Pons (tissue), 1 donor: ENCODE data around the gene GTSF1L.
"Not testable (repeated sequence)": the region's sequence is repeated elsewhere in the genome, so short reads cannot be mapped to it uniquely, and the experiment has no call there.

Source experiments
- DNase-seq: peaks from one replicate; pipeline ENCODE4 v3.0.0-alpha.2; 2016; ENCODE audit warnings: low spot score

Gene GTSF1L

GRCh38 chr20:43726811-43727338 is at the start of gene GTSF1L:
GTSF1L (minus strand) TSS chr20:43727002; CDS start chr20:43726694, 308 bp downstream.
- DNase-seq, result no peak

GRCh38 chr20:43774754-43775153 is 48.0 kb upstream of the GTSF1L start:
- no peak for DNase-seq

DNA sequence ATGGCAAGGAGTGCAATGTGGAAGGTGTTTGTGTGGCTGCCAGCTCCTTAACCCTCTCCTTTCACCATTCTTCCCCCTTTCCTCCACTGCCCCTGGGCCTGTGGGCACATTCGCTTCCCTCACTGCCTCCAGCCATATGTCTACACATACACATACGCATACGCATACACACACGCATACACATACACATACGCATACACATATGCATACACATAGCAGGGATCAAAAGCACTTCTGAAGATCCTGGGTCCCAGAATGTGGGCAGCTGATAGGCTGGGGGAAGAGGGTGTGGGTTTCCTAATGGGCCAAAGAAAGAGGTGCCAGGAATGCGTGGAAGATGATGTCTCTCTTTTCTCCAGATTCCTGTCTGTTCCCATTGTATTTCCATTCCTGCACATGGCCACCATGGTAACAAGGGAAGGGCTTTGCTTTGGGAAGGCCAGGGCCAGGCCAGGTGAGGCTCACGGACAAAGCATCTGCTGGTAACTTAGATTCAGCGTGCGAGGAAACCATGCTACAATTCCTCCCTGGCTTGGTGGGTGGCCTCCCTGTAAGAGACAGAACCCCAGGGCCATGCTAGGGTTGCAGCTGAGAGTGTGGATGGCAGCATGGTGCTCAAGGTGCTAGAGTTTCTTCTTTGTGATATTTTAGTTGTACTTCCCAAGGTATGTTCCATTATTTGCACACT is 44.8 kb upstream of the GTSF1L start:
- DNase-seq, result no peak

- DNase-seq, result no peak
Observed at GRCh38 chr20:43770342-43770741, 43.5 kb upstream of the GTSF1L start.

GRCh38 chr20:43767686-43768474 is 41.1 kb upstream of the GTSF1L start:
- peak; percentile 14 for DNase-seq

DNA sequence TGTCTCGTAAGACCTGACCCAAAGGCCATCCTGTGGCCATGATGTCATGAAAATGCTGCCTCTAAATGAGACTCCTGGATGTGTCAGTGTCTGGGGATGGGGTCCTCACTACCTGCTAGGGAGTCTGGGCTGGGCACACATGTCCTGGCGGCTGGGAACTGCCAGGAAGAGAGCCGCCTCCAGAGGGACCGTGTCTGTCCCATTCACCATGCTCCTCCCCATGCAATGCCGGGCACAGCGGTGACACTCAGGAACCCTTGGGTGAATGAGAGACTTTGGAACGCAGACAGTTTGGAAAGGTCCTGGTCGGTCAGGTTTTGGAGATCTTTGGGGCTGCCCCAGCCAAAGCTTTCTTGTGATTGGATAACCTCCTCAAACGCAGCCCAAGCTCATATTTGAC is 40.1 kb upstream of the GTSF1L start:
- no peak for DNase-seq

- DNase-seq, result peak; percentile 76
Observed at GRCh38 chr20:43766385-43766784, 39.6 kb upstream of the GTSF1L start.

DNA sequence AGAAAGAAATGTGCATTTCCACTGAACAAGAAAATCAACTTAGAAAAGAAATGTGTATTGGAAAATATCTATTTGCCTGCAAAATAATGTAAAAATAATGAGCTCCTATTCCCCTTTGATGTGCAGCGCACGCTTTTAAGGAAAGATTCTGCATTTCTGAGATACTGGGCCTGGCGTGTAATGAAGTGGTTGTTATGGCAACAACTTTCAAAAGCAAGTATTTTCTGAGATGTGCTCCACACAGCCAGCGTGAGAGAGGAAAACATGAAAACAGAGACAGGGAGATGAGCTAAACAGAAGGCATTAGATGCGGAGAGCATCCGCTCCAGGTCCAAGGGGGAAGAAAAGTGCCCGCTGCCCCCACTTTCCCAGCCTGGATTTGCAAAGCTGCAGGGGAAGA is 39.1 kb upstream of the GTSF1L start:
- DNase-seq, result peak; percentile 6

GRCh38 chr20:43762911-43763310 is 36.1 kb upstream of the GTSF1L start:
- no peak for DNase-seq

- DNase-seq, result no peak
Observed at GRCh38 chr20:43761386-43762340, 34.9 kb upstream of the GTSF1L start.

DNA sequence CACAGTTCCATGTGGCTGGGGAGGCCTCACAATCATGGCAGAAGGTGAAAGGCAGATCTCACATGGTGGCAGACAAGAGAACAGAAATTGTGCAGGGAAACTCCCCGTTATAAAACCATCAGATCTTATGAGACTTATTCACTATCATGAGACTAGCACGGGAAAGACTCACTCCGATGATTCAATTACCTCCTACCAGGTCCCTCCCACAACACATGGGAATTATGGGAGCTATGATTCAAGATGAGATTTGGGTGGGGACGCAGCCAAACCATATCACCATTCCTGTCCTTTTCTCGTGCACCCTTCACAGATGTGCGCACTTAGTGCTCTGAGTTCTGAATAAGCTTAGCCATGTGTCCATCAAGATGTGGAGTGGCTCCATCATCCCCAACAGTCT is 31.1 kb upstream of the GTSF1L start:
- DNase-seq, result not testable (repeated sequence)

GRCh38 chr20:43755851-43756250 is 29.0 kb upstream of the GTSF1L start:
- no peak for DNase-seq

GRCh38 chr20:43755390-43755789 is 28.6 kb upstream of the GTSF1L start:
- DNase-seq, result no peak

DNA sequence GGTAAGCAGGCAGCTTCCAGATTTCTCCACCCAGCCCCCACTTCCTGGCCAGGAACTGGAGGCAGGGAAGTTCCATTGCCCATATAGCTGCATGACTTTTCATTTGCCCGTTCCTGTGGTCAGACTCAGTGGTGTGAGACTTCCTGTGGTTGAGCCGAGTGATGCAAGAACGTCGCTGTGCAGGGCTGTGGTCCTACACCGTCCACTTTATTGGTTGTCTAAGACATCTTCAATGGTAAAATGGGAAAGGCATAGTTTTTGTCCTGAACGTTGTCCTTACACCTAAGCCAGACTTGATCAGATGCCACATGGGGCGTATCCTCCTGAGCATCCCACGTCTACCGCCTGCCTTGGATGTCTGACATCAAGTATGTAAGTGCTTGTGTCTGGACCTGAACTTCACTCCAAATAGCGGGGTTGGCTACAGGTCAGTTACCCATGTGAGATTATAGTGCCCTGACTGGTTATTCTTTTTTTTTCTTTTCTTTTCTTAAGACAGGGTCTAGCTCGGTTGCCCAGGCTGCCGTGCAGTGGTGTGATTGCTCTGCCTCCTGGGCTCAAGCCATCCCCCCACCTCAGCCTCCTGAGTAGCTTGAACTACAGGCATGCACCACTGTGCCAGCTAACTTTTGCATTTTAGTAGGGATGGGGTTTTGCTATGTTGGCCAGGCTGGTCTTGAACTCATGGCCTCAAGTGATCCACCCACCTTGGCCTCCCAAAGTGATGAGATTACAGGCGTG is 25.9 kb upstream of the GTSF1L start:
- peak; percentile 19 for DNase-seq

GRCh38 chr20:43752051-43752360 is 25.2 kb upstream of the GTSF1L start:
- DNase-seq, result no peak

DNA sequence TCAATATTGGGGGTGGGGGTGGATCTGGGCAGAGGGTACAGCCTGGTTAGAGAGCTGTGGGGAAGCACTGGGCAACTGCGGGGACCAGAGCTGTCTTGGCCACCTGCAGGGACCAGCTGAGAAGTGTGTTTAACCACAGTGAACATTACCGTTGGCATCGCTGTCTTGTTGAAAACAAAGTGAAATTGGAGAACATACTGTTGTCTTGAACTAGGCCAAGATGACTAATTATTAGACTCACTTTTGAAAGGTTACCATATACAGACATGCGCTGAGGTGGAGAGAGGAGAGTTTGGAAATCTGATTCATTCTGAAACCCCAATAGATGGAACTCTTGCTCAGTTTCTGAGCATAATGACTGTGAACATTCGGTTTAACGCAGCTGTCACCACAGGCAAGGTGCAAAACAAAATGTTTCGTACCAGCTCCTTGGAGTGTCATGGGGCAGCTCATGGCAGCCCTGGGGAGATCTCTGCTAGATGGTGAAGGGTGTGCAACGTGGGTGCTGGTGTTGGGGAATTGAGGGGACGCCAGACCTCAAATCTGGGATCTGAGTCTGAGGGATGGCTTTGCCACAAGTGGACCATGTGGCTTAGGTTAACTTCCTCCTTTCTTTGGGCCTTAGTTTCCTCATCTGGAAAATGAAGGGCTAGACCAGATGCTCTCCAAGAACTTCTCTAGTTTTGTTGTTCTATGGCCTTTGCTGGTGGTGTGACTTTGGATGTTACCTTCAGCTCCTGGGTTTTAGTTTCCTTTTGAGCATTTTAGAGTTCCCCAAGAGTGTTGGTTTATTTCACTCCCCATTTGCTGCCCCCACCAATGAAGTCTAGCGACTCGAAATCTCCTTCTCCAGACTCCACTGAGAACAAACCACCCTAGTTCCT is 24.6 kb upstream of the GTSF1L start:
- DNase-seq, result no peak

DNA sequence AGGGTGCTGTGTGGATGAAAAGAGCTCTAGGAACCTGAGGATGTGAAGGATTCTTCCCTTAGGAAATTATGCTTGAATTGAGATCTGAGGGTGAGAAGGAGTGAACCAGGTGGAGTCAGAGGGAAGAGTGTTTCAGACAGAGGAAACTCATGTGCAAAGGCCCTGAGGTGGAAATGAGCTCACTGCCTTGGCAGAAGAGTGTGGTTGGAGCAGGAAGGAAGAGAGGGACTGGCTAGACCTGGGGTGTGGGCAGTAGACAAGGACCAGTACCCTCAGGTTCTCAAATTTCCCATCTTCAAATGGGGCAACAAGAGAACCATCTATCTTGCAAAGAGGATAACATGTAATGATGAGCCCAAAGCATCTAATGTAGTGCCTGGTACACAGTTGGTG is 24.0 kb upstream of the GTSF1L start:
- DNase-seq, result no peak

DNA sequence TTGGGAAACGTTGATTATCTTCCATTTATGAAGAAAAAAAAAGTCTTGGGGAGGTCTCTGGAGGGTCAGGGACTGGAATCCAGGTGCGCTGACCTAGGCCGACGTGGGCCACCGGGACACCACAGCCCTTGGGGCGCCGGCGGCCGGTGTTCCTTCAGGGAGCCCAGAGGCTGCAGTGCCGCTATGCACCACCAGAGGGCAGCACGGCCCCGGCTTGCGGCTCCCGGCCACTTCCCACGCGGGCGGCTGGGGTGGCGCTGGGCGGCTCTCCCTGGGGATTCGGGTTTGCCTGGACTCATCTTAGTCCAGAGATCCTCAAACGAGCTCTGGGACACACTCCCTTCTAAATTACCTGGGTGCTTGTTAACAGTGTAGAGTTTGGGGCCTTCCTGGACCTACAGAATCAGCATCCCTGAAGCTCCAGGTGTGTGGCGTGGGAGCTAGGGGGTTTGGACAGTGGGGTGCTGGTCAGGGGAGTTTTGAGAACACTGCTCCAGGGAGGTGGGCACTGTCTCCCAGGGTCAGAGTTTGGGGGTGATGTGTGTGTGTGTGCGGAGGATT is 23.0 kb upstream of the GTSF1L start:
- no peak for DNase-seq

DNA sequence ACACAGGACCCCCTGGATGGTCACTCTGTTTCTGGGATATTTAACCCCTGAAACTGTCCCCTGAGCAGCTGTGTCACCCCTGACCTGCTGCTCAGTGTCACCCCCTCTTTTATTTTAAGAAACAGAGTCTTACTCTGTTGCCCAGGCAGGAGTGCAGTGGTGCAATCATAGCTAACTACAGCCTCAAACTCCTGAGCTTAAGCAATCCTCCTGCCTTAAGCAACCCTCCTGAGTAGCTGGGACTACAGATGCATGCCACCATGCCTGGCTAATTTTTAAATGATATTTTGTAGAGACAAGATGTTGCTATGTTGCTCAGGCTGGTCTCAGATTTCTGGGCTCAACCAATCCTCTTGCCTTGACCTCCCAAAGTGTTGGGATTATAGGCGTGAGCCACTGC is 21.5 kb upstream of the GTSF1L start:
- DNase-seq, result no peak
